ENCODE measurements around the gene GARIN5A. TPM values are rescaled to one million over a fixed set of nuclear protein-coding genes. Genes with fewer than 3 reads are reported as not detected.

The GARIN5A gene
- total and polyA plus RNA-seq, 9 of the 15 experiments (the other 6 are each of a cell fraction or from before 2014, with no cell fraction given): 0.10 to 0.82 (median 0.23) TPM; not detected in 2

GRCh38 chr19:50498219-50499056 is 21.8 kb upstream of the GARIN5A start:
- intact Hi-C loops (cut with micrococcal nuclease) (no loop called here), in situ Hi-C loops (cut with MboI) (no loop called here)
- 25% methylated on average over 7 of the region's 11 CpGs for WGBS (ENCODE audit: insufficient coverage, low coverage, missing lambda C conversion rate)
- peaks cover 0 to 29% of the 10 kb centered on the region in 2 experiments; a peak in 3 of 5 replicates for H3K4me1 ChIP-seq (replicated peaks in 1 of 2; ENCODE audit: control insufficient read depth in 2 of 2, insufficient read depth in 2 of 2, low read length in 2 of 2)
- no TSS peak for BruUV-seq (replicated peaks)
- no peaks in the 10 kb centered on the region for H3K79me2 ChIP-seq (ENCODE audit: control insufficient read depth, insufficient read depth, low read length)
- no peaks in the 10 kb centered on the region for H3K36me3 ChIP-seq (ENCODE audit: control insufficient read depth, insufficient read depth, low read length)
- no peak overlapping the region for H3K4me2 ChIP-seq (ENCODE audit: insufficient read depth, low read length)
- TF ChIP-seq PHF20 (IDR thresholded peaks at IDR 0.05; ENCODE audit: partially characterized antibody) (peak; percentile 69), POLR2B (IDR thresholded peaks at IDR 0.05; ENCODE audit: low read depth, partially characterized antibody) (no peak), POLR2A (conservative IDR thresholded peaks at IDR 0.05) (no peak), KDM1A (IDR thresholded peaks at IDR 0.05) (peak; percentile 7 to 35; a peak in 1 of 4 replicates), MEIS2 (IDR thresholded peaks at IDR 0.05; ENCODE audit: partially characterized antibody) (no peak), BCOR (IDR thresholded peaks at IDR 0.05) (peak; percentile 62; the same call in 1 of the 2 replicates), CHD4 (IDR thresholded peaks at IDR 0.05; ENCODE audit: insufficient read depth, insufficient replicate concordance, low read depth, low read length, poor library complexity, severe bottlenecking) (no peak), GATAD2A (IDR thresholded peaks at IDR 0.05) (0 out of 2 replicates have a peak, but pooled peaks have one; percentile 39), ZBTB26 (CRISPR knock-in tag; IDR thresholded peaks at IDR 0.05) (0 out of 2 replicates have a peak, but pooled peaks have one; percentile 15), NKRF (IDR thresholded peaks at IDR 0.05; ENCODE audit: borderline replicate concordance) (peak; percentile 45; the same call in 1 of the 2 replicates), HDAC1 (IDR thresholded peaks at IDR 0.05) (peak in 1 of 2 experiments; percentile 34; a peak in 1 of 4 replicates)
- no peaks in the 10 kb centered on the region for H3K27me3 ChIP-seq (ENCODE audit: control insufficient read depth in 2 of 2, insufficient read depth in 2 of 2, low read length in 2 of 2)
- FAIRE-seq: no peak
- CTCF ChIA-PET (ENCODE audit: low intra/inter-chr PET ratio): no interaction called here
- no peak for DNase-seq (ENCODE audit: extremely low read depth in 1 of 4, low spot score in 3 of 4)
- no peaks in the 10 kb centered on the region for H4K20me1 ChIP-seq (replicated peaks; ENCODE audit: control insufficient read depth, insufficient read depth, low read length)
- no peak overlapping the region for H3K4me3 ChIP-seq
- no peak overlapping the region for H2AFZ ChIP-seq (ENCODE audit: low read depth, low read length)
- H3K9me3 ChIP-seq (replicated peaks; ENCODE audit: control insufficient read depth, insufficient read depth, low read depth, low read length): no peaks in the 10 kb centered on the region
- no peak for ATAC-seq
- H3K9ac ChIP-seq (ENCODE audit: insufficient read depth in 1 of 2, low read depth in 2 of 2, low read length in 2 of 2): no peak overlapping the region
- no peaks in the 10 kb centered on the region for H3K9me1 ChIP-seq (ENCODE audit: control insufficient read depth, insufficient read depth, low read length)
- POLR2A ChIA-PET: no interaction called here
- no peak overlapping the region for H3K27ac ChIP-seq (ENCODE audit: extremely low read depth, low read depth, low read length)
